Sigmoid colon (tissue), 4 donors: ENCODE measurements around the gene CLIC3.

ENCODE experiments used
- EP300 ChIP-seq, 4 donors: sonication (generic); formaldehyde crosslinking; IDR thresholded peaks; one replicate each; pipeline ENCODE4 v1.6.1; 2017; ENCODE audit warnings: antibody characterized with exemption in 4 of 4
- POLR2A ChIP-seq, 2 donors: fragments of 450-650 bp; IDR thresholded peaks; one replicate each; pipeline ENCODE4 v1.6.1; 2016; ENCODE audit warnings: antibody characterized with exemption in 2 of 2, mild to moderate bottlenecking in 2 of 2, moderate library complexity in 2 of 2
- POLR2AphosphoS5 ChIP-seq, 4 donors: sonication (generic); formaldehyde crosslinking; IDR thresholded peaks; one replicate each; pipeline ENCODE4 v1.6.1; 2017; ENCODE audit warnings: antibody characterized with exemption in 4 of 4
- TF ChIP-seq, protein P1 (sequence below), 4 experiments: fragments of 450-650 bp in 3 of 4; fragments of 200-600 bp in 1 of 4; IDR thresholded peaks; one replicate each; pipeline ENCODE4 v1.5.1; 2016 to 2019; ENCODE audit warnings: antibody characterized with exemption in 4 of 4, mild to moderate bottlenecking in 3 of 4, moderate library complexity in 2 of 4

DNA sequence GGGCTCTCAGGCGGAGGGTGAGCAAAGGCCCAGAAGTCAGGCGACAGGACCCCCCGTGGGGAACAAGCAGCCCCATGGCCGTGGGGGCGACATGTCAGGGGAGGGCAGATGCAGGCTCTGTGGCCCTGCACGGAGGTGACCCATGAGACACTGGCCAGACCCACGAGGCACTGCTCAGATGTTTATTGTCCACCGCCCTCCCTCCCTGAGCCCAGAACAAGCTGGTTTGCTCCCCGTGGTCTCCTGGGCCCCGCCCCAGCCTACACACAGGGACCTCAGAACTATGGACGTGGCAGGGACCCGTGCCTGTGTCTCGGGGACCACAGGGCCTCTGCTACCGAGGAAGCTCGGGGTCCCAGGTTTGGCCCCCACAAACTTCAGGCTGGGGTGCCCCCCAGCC is 33.6 kb upstream of the CLIC3 start:
- no peak for TF ChIP-seq POLR2A (IDR thresholded peaks at IDR 0.05)
- TF ChIP-seq, protein P1, sequence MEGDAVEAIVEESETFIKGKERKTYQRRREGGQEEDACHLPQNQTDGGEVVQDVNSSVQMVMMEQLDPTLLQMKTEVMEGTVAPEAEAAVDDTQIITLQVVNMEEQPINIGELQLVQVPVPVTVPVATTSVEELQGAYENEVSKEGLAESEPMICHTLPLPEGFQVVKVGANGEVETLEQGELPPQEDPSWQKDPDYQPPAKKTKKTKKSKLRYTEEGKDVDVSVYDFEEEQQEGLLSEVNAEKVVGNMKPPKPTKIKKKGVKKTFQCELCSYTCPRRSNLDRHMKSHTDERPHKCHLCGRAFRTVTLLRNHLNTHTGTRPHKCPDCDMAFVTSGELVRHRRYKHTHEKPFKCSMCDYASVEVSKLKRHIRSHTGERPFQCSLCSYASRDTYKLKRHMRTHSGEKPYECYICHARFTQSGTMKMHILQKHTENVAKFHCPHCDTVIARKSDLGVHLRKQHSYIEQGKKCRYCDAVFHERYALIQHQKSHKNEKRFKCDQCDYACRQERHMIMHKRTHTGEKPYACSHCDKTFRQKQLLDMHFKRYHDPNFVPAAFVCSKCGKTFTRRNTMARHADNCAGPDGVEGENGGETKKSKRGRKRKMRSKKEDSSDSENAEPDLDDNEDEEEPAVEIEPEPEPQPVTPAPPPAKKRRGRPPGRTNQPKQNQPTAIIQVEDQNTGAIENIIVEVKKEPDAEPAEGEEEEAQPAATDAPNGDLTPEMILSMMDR (IDR thresholded peaks at IDR 0.05), result no peak
- TF ChIP-seq EP300 (IDR thresholded peaks at IDR 0.05), result no peak
- TF ChIP-seq POLR2AphosphoS5 (IDR thresholded peaks at IDR 0.05), result no peak
